Measurements from ENCODE around the gene ILDR1.

ILDR1 gene

GRCh38 chr3:122013448-122013925, 8.6 kb downstream of the ILDR1 start:
- DNase-seq: no peak

- DNase-seq: no peak
Measured at GRCh38 chr3:122012821-122013220, 9.2 kb downstream of the ILDR1 start.

- DNase-seq: no peak
Measured at GRCh38 chr3:122011396-122011795, 10.7 kb downstream of the ILDR1 start.

- no peak for DNase-seq
Measured at GRCh38 chr3:122010506-122010905, 11.5 kb downstream of the ILDR1 start.

- DNase-seq: no peak
Measured at GRCh38 chr3:122008166-122008565, 13.9 kb downstream of the ILDR1 start.

- DNase-seq: no peak
Measured at GRCh38 chr3:122006267-122006666, 15.8 kb downstream of the ILDR1 start.

GRCh38 chr3:122004991-122005565, 17.0 kb downstream of the ILDR1 start:
- DNase-seq: no peak

GRCh38 chr3:122004107-122004506, 17.9 kb downstream of the ILDR1 start:
- DNase-seq: no peak

- DNase-seq: no peak
Measured at GRCh38 chr3:122003606-122004005, 18.4 kb downstream of the ILDR1 start.

- no peak for DNase-seq
Measured at GRCh38 chr3:122003112-122003511, 18.9 kb downstream of the ILDR1 start.

GRCh38 chr3:122002611-122003010, 19.4 kb downstream of the ILDR1 start:
- no peak for DNase-seq

- no peak for DNase-seq
Measured at GRCh38 chr3:122001892-122002291, 20.2 kb downstream of the ILDR1 start.

GRCh38 chr3:122000936-122001605, 21.0 kb downstream of the ILDR1 start:
- DNase-seq: no peak

GRCh38 chr3:121999931-122000330, 22.1 kb downstream of the ILDR1 start:
- DNase-seq: no peak

- no peak for DNase-seq
Measured at GRCh38 chr3:121998611-121999473, 23.2 kb downstream of the ILDR1 start.

- DNase-seq: no peak
Measured at GRCh38 chr3:121998030-121998580, 23.9 kb downstream of the ILDR1 start.

GRCh38 chr3:121997372-121997771, 24.7 kb downstream of the ILDR1 start:
- DNase-seq: no peak

GRCh38 chr3:121996441-121996840, 25.6 kb downstream of the ILDR1 start:
- no peak for DNase-seq

- no peak for DNase-seq
Measured at GRCh38 chr3:121995161-121996137, 26.6 kb downstream of the ILDR1 start.

GRCh38 chr3:121994551-121994950, 27.5 kb downstream of the ILDR1 start:
- no peak for DNase-seq

- no peak for DNase-seq
Measured at GRCh38 chr3:121992601-121993560, 29.2 kb downstream of the ILDR1 start.
